ENCODE data around the gene KLHDC8A. TPM values are rescaled to one million over a fixed set of nuclear protein-coding genes. Genes with fewer than 3 reads are reported as not detected.
A peak's percentile ranks its signal among the peaks of the same experiment; 100 is the strongest.

Gene KLHDC8A
- total RNA-seq, 2 donors from 2014 or later = 15.6 TPM; not detected in 1

GRCh38 chr1:205296154-205296553, 60.6 kb downstream of the KLHDC8A start:
- H3K36me3 ChIP-seq = no peaks in the 10 kb centered on the region
- no peak overlapping the region for H3K27ac ChIP-seq
- no peaks in the 10 kb centered on the region for H3K9me3 ChIP-seq
- no peak overlapping the region for H3K4me3 ChIP-seq
- H3K27me3 ChIP-seq (replicated peaks; ENCODE audit: insufficient read depth) = no peaks in the 10 kb centered on the region
- WGBS = 56% methylated on average over 2 of the region's 2 CpGs
- no peak for TF ChIP-seq POLR2A (IDR thresholded peaks at IDR 0.05)
- no peak for TF ChIP-seq POLR2AphosphoS5 (IDR thresholded peaks at IDR 0.05)
- no peak for TF ChIP-seq CTCF (IDR thresholded peaks at IDR 0.05)
- H3K4me1 ChIP-seq (replicated peaks) = no peaks in the 10 kb centered on the region
- DNase-seq (ENCODE audit: low spot score) = no peak
- intact Hi-C loops (cut with DNase I) = no loop called here

DNA sequence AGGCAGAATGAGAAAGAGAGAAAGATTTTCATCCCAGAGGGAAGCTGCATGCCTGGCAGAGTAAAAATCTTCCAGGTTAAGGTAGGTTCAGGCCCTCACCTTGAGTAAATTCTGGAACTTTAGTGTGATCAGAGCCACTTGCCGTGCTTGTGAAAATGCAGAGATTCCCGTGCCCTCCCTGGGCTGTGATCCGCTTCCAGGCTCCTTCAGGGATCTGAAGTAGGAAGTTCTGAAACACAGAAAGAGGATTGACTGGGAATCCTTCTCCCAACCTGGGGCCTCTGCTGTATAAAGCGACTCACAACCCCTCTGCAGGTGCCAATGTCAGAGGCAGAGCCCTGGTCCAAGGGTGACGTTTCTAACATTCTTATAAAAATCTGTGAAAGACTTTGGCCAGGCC, 61.8 kb downstream of the KLHDC8A start:
- WGBS = 82% methylated on average over 5 of the region's 5 CpGs
- intact Hi-C loops (cut with DNase I) = no loop called here
- TF ChIP-seq POLR2AphosphoS5 (IDR thresholded peaks at IDR 0.05) = no peak
- no peak for TF ChIP-seq POLR2A (IDR thresholded peaks at IDR 0.05)
- no peak for TF ChIP-seq CTCF (IDR thresholded peaks at IDR 0.05)
- Histone ChIP-seq H3K4me3 (no peak overlapping the region), H3K4me1 (replicated peaks) (no peaks in the 10 kb centered on the region), H3K27me3 (replicated peaks; ENCODE audit: insufficient read depth) (no peaks in the 10 kb centered on the region), H3K36me3 (no peaks in the 10 kb centered on the region), H3K9me3 (no peaks in the 10 kb centered on the region), H3K27ac (no peak overlapping the region)
- no peak for DNase-seq (ENCODE audit: low spot score)

DNA sequence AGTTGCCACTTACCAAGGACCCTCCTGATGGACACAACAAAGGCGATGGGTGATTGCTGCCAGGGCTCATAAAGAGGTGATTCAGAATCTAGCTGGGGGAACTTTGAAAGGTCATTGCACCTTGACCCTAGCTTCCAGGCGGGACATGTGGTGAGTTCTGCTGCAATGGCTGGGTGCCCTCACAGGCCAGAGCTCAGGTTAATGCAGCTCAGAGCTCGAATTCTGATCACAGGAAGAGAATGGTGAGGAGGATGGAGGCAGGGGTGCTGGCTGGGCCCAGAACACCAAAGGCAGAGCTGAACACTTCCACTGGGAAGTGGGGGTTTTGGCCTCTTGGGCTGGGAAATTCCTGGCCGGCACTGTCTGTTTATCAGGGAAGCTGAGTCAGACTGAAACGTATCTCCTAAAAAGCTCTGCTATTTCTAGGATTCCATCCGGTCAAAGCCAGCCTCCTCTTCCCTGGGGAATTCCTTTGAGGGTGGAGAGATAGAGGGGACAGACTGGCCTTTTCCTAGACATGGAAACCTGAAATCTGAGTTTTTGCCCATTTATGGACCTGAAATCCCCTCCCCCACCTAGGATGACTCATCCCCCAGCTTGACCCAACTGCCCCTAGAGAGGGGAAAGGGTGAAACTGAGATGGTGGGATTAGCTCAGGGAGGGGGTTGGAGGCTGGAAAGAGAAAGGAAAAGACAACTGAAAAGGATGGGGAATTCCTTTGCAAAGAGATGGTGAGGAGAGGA, 62.4 kb downstream of the KLHDC8A start:
- intact Hi-C loops (cut with DNase I) = no loop called here
- no peak for TF ChIP-seq POLR2A (IDR thresholded peaks at IDR 0.05)
- peak; percentile 44 for TF ChIP-seq POLR2AphosphoS5 (IDR thresholded peaks at IDR 0.05)
- no peak for DNase-seq (ENCODE audit: low spot score)
- no peak overlapping the region for H3K4me3 ChIP-seq
- peak overlapping the region; percentile 8 to 33 for H3K27ac ChIP-seq
- 59% methylated on average over 6 of the region's 6 CpGs for WGBS
- no peaks in the 10 kb centered on the region for H3K4me1 ChIP-seq (replicated peaks)
- no peaks in the 10 kb centered on the region for H3K9me3 ChIP-seq
- H3K27me3 ChIP-seq (replicated peaks; ENCODE audit: insufficient read depth) = no peaks in the 10 kb centered on the region
- H3K36me3 ChIP-seq = no peaks in the 10 kb centered on the region

- no peaks in the 10 kb centered on the region for H3K9me3 ChIP-seq
- no peaks in the 10 kb centered on the region for H3K27me3 ChIP-seq (replicated peaks; ENCODE audit: insufficient read depth)
- no peak overlapping the region for H3K4me3 ChIP-seq
- intact Hi-C loops (cut with DNase I) = no loop called here
- DNase-seq (ENCODE audit: low spot score) = no peak
- no peaks in the 10 kb centered on the region for H3K36me3 ChIP-seq
- 95% methylated on average over 10 of the region's 10 CpGs for WGBS
- H3K4me1 ChIP-seq (replicated peaks) = no peaks in the 10 kb centered on the region
- TF ChIP-seq CTCF (IDR thresholded peaks at IDR 0.05) (no peak), POLR2A (IDR thresholded peaks at IDR 0.05) (no peak), POLR2AphosphoS5 (IDR thresholded peaks at IDR 0.05) (no peak)
- peak overlapping the region; percentile 8 to 33 for H3K27ac ChIP-seq
Observed at GRCh38 chr1:205293350-205294074, 63.2 kb downstream of the KLHDC8A start.

- intact Hi-C loops (cut with DNase I) = no loop called here
- no peak for DNase-seq (ENCODE audit: low spot score)
- no peak overlapping the region for H3K4me3 ChIP-seq
- no peaks in the 10 kb centered on the region for H3K27me3 ChIP-seq (replicated peaks; ENCODE audit: insufficient read depth)
- no peaks in the 10 kb centered on the region for H3K9me3 ChIP-seq
- no peak for TF ChIP-seq CTCF (IDR thresholded peaks at IDR 0.05)
- no peak for TF ChIP-seq POLR2A (IDR thresholded peaks at IDR 0.05)
- TF ChIP-seq POLR2AphosphoS5 (IDR thresholded peaks at IDR 0.05) = no peak
- no peaks in the 10 kb centered on the region for H3K36me3 ChIP-seq
- no peaks in the 10 kb centered on the region for H3K4me1 ChIP-seq (replicated peaks)
- H3K27ac ChIP-seq = no peak overlapping the region
- 96% methylated on average over 6 of the region's 6 CpGs for WGBS
Observed at GRCh38 chr1:205291596-205291995, 65.1 kb downstream of the KLHDC8A start.

Data from prostate gland (tissue), 2 donors.